Myocyte (in vitro differentiated cells): ENCODE measurements around the gene TMEM187. TPM values are rescaled to one million over a fixed set of nuclear protein-coding genes. Genes with fewer than 3 reads are reported as not detected.

Experiments used
- DNase-seq: peaks from one replicate; pipeline ENCODE4 v3.0.0-alpha.2; 2012; ENCODE audit warnings: low read depth
- total RNA-seq: library from RNA; depleted of rRNA; stranded (reverse); fragments of >200 nt; gene quantifications from 2 replicates; pipeline ENCODE4 v1.2.3, GENCODE V29; 2014

Gene TMEM187
- total RNA-seq, 1 donor from 2014 or later: 10.9 TPM

DNA sequence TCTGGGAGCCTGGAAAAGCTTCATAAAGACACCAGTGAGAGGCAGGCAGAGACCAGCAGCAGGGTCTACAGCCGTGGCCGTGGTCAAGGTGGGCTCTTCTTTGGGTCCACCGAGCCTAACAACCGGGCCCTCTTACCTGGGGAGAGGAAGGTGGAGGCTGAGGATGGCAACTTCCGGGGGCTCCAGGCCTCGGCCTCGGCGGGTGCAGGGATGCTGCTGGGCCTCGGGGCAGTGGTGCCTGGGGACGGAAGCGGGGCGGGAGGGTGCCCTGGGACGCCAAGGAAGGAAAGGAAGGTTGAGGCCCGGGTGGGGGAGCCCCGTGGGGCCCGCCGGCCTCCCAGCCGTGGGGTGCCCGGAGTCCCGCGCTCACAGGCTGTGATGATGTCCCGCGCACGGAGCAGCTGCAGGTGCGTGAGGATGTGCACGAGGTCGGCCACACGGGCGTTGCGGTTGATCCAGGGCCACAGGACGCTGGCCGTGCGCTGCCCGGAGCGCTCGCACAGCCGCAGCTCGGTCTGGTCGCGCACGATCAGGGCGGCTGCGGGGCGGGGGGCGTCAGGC lies 46.6 kb downstream of the TMEM187 start:
- no peak for DNase-seq

DNA sequence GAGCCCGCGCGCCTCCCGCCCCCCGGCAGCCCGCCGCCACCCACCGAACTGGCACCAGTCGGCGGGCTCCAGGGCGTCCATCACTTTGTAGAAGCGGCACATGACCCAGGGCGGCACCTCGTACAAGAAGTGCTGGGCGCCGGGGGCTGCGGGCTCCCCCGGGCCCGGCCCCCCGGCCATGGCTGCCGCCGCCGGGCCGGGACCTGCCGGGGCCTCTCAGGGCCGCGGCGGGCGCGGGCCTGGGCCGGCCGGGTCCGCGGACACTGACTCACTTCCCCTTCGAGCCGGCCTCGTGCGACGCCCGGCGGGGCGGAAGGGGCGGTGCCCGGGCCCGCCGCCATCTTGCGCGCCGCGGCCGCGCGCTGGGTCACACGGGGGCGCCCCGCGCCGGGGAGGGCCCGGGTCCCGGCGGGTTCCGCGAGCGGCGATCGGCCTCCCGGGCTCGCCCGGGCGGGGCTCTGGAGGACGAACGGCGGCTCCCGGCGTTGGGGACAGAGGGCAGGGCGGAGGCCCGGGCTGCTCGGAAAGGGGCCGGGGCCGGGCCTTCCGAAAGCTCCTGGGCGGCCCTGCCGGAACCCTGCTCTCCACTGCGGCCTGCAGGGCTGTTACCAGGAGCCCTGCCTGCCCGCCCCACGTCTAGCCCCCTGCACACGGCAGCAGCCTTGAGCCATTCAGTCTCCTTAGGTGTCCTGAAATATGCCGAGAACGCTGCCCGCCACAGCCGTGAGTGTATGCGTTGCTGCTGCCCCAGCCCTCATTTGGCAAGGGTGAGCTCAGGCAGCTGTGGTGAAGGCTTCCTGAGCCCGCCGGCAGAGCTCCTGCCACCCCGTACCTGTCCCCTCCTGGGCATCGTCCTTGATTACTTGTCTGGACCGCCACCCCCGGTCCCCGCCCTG lies 47.3 kb downstream of the TMEM187 start, which contains the start of gene IRAK1:
Gene IRAK1 (minus strand): TSS at position 270 of the 896 bp plus-strand sequence. CDS start 90 bp downstream, at position 180.
- DNase-seq: peak; percentile 55

DNA sequence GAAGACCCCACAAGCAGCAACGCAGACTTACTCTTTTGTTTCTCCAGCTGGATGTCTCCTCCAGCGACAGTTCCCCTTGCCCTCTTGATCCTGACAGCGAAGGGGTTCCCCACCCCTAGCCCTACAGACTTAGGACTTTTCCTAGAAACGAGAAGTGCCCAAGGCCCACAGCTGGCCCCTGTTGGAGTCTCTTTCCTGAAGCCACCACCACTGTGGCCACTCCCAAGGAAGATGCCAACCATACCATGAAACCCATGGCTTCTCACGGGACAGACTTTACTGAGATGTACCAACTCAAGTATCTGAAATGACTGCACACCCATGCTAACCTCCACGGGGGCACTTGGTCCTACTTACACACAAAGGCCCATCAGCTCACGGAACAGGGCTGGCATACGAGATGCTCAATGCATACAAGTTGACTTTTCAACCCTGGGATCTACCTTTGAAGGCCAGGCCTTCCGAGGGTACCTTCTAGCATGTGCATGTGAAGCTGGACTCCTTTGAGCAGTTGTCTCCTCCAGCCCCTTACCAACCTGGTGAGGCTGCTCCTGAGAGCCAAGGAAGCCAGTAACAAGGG lies 48.1 kb downstream of the TMEM187 start:
- DNase-seq: peak; percentile 42

DNA sequence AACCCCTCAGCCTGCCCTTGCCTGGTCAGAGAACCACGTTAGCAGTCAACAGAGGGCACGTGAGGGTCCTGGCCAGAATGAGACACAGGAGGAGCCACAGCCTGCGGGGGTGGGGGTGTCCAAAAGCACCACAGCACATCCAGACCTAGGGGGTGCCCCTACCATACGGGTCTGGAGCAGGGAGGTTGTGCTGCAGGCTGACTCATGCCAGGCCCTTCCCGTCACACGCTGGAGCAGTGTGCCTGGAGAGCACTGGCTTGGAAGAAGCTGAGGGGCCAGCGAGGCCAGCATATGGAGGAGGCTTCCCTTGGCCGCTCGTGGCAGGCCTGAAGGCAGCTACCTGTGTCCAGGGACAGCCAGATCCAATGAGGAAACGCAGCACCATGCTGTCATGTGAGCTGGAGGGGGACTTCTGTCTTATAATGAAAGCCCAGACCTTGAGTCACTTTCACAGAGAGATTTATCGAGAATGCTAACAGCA lies 48.6 kb downstream of the TMEM187 start:
- peak; percentile 50 for DNase-seq

DNA sequence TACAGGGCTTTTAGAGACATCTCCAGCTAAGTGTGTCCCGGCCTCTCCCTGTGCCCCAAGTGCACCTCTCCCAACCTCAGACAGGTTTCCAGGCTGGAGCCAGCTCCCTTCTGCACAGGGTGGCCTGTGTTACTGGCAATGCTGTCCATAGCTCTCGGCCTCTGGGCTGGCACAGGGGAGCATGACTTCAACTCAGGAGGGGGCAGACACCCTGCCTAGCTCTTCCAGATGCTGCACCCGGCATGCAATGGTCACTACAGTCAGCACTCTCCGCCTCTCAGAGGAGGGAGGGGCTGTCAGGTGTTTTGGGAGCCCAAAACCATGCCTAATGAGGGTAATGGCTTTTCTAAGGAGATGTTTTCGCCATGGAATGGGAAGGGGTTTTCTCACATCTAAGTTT lies 49.6 kb downstream of the TMEM187 start:
- no peak for DNase-seq

DNA sequence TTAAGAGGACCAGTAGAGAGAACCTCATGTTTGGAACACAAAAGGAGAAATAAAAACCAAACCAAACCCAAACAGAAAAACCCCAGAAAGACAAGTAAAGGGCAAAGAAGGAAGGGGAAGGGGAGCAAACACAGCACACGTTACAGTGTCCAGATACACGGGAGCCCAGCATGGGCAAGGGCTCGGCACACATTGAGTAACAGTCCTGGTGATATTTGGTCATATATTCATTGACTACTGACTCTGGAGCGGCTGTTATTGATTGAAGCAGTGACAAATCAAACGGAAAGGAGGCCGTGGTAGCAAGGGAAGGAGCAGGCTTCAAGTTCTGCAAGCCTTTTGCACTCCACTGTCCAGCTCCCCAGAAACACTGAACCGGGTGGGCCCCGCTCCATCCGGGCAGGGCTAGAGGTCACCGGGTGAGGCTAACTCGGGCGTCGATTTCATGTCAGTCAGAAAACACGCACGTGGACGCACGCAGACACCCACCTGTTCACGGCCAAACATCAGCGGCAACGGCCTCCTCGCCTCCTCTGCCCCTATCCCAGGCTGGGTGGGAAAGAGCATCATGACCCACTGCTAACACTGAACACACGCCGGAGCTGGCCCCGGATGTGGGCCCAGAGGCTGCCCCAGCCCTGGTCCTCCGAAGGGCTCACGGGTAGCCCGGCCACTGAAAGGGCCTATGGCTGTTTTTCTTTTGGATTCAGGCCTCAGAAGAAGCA lies 50.9 kb downstream of the TMEM187 start:
- DNase-seq: no peak

DNA sequence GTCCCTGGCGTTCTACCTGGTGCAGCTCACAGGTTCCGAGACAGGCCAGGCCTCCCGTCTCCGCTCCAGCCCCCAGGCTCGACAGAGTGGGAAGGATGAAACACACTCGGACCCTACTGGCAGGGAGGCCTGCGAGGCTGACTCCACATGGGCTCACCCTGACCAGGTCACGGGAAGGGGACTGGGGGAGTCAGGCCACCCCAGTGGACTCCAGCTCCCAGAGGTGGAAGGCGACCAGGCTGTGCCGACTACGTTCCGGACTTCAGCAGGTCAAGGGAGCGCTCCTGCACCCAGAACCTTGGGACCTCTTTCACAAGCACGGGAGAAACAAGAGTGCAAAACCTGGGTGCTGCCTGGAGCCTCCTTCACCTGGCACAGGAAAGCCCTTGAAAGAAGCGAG lies 51.7 kb downstream of the TMEM187 start:
- DNase-seq: no peak

DNA sequence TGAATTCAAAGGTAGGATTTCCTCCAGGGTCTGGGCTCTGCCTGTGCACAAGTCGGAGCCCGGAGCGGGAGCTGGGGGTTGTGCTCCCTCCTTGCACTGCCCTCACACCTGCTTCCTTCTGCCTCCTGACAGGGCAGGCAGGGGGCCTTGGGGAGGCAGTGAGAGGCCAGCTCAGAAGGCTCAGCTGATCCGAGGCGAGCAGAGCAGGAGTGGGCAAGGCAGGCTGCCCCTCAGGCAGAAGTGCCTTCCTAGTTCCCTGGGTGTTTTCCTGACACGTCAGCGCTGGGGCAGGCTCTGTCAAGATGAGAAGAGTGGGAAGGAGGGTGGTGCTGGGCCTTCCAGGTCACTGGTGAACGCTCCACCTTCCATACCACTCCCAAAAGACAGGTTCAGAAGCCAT lies 52.7 kb downstream of the TMEM187 start:
- no peak for DNase-seq

DNA sequence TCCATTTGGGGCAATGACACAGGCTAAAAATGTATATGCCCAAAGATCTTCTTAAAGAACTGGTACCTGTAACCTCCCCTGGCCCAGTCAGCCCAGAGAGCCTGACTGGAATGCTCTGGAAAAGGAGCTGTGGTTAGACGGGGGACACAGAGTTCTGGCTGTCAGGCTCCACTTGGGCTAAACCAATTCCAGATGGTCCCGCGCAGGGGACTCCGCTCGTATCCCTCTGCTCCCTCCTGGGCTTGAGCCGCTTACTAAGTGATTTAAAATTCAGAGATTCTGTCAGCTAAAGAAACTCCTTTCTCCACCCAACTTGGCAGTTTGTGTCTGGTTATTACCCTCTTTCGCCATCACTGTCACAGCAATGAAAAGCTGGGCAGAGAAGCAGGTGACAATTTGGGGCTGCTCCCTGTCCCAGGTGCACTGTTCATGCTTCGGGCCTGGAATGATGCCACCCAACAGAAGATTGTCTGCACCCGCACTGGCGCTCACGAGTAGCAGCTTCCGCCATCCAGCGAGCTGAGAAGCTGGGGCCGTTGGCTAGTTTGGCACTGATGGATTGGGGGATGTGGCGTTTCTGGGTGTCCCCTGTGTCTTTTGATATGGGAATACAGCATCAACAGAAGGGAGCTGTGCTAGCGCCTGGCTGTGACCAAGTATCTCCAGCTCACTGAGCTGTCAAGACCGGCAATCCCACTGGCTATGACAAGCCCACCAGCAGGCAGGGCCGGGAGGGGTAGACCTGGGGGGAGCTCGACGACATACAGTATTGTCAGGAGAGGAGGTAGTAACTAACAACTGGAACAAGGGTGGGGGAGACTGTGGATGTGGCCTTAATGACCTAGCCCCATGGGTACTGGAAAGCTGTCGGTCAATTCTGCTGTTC lies 53.8 kb downstream of the TMEM187 start:
- DNase-seq: no peak

DNA sequence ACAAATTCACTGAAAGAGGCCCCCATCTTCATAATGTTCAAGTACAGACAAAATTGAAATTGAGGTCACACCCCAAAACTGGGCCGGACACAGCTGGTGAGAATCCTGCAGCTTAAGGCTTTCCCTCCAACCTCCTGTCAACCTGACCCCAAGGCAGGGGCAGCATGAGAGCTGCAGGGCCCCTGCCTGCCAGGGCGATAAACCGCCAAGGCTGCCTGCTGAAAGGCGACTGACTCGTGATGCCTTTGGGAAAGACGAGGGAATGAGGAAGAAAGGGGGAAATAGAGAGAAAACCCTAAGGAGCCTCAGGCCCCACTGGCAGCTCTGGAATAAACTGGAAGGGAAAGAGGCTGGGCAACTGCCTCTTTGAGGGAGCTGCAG lies 54.5 kb downstream of the TMEM187 start:
- no peak for DNase-seq

DNA sequence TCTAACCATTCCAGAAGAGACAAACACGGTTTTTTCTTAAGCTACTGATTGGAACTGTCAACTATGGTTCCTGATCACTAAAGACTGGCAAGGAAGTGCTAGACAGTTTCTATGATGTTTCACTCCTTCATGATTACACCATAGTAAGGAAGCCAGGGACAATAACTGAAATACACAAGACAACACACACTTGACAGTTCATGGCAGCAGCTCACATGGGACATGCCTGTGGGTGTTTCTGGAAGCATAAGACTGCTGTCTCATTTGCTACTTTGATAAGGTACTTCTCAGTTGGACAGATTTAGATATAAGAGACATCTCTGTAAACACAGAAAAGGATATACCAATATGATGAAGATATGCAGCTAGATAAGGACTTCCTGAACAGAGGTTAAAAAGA lies 55.4 kb downstream of the TMEM187 start:
- no peak for DNase-seq

DNA sequence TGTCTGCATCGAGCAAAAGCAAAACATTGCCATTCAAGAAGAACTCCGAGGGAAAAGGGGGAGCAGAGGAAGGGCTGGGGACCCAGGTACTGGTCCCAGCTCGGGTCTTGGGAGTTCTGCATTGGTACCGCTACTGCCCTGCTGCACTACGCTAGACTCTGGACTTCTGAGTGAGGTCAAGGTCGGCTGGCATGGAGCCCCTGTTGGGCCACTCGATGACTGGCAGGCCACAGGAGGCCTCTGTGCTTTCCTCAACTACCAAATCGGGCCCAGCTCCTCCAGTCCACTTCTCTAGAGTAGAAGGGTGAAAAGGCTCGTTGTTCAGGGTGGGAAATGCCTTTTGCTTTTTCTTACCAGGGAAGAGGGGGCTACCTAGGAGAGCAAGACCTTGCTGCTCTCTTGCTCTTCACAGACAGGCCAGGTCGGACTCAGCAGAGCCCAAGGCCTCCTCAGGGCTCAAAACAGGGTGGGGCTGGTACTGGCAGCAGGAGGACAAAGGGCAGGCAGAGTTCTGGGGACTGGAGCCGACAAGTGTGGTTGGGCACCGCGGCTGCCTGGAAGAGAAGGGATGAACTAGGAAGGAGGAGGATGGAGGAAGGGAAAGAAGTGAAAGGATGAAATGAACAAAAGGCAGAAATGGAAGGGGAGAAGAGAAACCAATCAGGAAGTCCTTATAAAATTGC lies 56.1 kb downstream of the TMEM187 start:
- DNase-seq: no peak

DNA sequence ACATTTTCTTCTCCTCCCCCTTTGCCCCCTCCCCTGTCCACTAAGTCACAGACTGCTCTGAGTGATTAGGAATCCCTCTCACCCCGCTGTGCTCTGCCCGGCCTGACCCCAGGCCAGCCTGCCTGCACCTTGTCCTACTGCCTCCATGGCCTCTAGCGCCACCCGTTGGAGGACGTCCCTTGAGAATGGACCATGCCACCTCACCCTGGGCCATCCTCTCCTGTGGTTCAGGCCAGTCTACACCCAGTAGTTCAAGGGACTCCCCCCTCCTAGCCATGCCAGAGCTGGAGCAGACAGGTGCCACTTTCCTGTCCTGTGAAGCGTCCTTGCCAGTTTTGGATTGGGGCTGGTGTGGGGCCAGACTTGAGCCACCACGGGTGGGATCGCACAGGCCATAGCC lies 56.9 kb downstream of the TMEM187 start:
- DNase-seq: no peak

DNA sequence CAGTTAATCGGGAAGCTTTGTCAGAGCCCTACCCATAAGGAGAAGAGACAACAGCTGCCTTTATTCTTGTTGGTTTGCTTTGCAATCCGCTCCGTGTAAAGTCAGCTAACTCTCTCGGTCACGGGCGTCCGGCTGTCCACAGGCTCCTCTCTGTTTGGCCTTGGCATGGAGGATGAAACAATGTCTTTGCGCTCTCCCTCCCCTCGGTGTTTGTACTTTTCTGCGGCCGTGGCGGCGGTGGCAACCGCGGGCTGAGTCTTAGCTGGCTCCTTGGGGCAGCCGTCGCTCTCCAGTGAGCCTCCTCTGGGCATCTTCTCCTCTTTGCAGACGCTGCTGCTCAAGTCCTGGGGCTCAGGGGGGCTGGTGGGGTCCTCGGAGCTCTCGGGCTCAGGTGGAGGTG lies 57.7 kb downstream of the TMEM187 start:
- no peak for DNase-seq

DNA sequence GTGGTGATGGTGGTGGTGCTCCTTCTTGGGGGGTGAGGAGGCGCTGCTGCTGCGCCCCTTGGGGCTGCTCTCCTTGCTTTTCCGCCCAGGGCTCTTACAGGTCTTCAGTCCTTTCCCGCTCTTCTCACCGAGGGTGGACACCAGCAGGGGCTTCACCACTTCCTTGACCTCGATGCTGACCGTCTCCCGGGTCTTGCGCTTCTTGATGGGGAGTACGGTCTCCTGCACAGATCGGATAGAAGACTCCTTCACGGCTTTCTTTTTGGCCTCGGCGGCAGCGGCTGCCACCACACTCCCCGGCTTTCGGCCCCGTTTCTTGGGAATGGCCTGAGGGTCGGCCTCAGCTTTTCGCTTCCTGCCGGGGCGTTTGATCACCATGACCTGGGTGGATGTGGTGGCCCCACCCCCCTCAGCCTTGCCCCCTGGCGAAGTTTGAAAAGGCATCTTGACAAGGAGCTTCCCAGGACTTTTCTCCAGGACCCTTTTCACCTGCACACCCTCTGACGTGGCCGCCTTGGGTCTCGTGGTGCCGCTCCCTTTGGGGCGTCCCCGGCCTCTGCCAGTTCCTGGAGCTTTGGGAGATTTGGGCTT lies 58.3 kb downstream of the TMEM187 start:
- no peak for DNase-seq

DNA sequence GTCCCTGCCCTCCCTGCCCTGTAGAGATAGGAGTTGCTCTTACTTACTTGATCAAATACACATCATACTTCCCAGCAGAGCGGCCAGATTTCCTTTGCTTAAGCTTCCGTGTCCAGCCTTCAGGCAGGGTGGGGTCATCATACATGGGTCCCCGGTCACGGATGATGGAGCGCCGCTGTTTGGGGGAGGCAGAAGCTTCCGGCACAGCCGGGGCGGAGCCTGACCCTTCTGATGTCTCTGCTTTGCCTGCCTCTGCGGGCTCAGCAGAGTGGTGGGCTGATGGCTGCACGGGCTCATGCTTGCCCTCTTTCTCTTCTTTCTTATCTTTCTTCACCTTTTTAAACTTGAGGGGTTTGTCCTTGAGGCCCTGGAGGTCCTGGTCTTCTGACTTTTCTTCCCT lies 59.6 kb downstream of the TMEM187 start:
- DNase-seq: no peak

DNA sequence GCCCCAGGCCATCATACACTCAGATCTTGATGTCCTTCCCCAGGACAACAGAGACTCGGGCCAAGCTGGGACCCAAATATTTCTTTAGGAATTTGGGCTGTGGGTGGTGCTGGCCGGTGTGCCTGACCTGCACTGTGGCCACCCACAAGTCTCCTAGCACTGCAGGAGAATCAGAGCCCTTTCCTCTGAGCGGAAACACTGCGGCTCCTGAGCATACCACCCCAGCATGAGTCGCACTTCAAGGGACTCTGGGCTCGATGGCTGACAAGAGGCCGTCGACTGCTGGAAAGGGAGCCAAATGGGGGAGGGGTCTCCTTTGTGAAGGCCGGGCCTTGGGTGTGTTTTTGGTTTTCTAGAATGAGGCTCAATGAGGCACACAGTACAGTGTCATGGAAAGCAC lies 60.1 kb downstream of the TMEM187 start:
- DNase-seq: no peak
